ENCODE results near the gene SMIM31. TPM values are rescaled to one million over a fixed set of nuclear protein-coding genes. Genes with fewer than 3 reads are reported as not detected.

SMIM31 gene
- total RNA-seq, 1 experiment from 2014 or later, result not detected

DNA sequence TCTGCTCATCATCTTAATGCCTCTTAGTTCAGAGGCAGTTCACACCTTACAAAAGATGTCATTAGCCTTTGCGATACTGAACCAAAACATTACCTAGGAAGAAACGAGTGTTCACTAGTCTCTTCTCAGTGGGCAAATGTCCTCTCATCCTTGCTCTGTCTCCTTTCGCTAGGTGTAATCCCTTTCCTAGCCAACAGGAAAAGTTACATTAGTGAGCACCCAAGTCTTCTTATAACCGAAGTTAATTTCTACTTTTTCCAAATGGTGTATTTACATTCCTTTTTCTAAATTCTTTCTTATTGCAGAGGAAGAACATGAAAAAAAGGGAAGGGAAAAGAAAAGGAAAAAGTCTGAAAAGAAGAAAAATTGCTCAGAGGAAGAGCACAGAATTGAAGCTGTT lies 46.9 kb downstream of the SMIM31 start:
- ChIA-PET CTCF (no interaction called here), POLR2A (no interaction called here)
- intact Hi-C loops (cut with micrococcal nuclease), result no loop called here

DNA sequence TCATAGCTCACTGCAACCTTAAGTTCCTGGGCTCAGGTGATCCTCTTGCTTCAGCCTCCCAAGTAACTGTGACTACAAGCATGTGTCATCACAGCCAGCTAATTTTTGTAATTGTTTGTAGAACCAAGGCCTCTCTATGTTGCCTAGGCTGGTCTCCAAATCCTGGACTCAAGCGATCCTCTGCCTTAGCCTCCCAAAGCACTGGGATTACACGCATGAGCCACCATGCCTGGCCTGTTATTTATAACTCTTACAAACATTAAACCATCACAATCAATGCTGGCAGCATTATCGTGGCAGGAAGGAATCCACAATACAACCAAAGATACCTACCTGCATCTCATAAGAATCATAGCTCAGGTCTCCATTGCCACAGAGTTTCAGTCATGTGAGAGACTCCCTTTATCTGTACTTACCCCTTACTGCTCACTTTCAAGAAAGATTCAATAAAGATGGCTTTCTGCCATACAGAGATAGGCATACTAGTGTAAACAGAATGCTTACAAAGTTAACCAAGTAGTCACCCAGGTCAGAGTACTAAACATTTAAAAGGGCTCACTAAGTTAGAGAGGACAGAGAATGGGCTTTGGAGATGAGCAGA lies 48.5 kb downstream of the SMIM31 start:
- Histone ChIP-seq H3K79me2 (ENCODE audit: insufficient read depth, low read length) (no peaks in the 10 kb centered on the region), H3K4me1 (ENCODE audit: control insufficient read depth in 1 of 2, insufficient read depth in 2 of 2, low read length in 2 of 2) (no peaks in the 10 kb centered on the region), H3K9ac (ENCODE audit: low read length) (no peak overlapping the region), H3K36me3 (ENCODE audit: control insufficient read depth in 1 of 2, insufficient read depth in 2 of 2, low read length in 2 of 2) (no peaks in the 10 kb centered on the region), H3K27ac (ENCODE audit: low read depth, low read length) (no peak overlapping the region), H3K27me3 (ENCODE audit: insufficient read depth, low read length) (no peaks in the 10 kb centered on the region), H3K9me3 (ENCODE audit: control insufficient read depth in 1 of 2, insufficient read depth in 1 of 2, low read depth in 1 of 2, low read length in 2 of 2) (no peaks in the 10 kb centered on the region), H3K4me3 (replicated peaks in 1 of 2; ENCODE audit: low read depth in 1 of 2, low read length in 2 of 2) (no peak overlapping the region), H3K9me2 (ENCODE audit: insufficient read depth) (no peaks in the 10 kb centered on the region), H3K4me2 (ENCODE audit: low read length) (no peak overlapping the region), H4K20me1 (ENCODE audit: insufficient read depth) (no peaks in the 10 kb centered on the region), H2AFZ (ENCODE audit: low read depth, low read length, poor library complexity, severe bottlenecking) (no peak overlapping the region)
- intact Hi-C loops (cut with micrococcal nuclease), result no loop called here
- no peak for DNase-seq (ENCODE audit: low read depth, low spot score)
- ChIA-PET POLR2A (no interaction called here), RAD21 (ENCODE audit: low non-redundant PET in 1 of 2, low total read pairs in 2 of 2, uncharacterized antibody in 2 of 2, unreplicated experiment in 2 of 2) (no interaction called here), CTCF (no interaction called here)
- ATAC-seq, result no peak
- no TSS peak for BruUV-seq (replicated peaks)
- TF ChIP-seq, protein P1, sequence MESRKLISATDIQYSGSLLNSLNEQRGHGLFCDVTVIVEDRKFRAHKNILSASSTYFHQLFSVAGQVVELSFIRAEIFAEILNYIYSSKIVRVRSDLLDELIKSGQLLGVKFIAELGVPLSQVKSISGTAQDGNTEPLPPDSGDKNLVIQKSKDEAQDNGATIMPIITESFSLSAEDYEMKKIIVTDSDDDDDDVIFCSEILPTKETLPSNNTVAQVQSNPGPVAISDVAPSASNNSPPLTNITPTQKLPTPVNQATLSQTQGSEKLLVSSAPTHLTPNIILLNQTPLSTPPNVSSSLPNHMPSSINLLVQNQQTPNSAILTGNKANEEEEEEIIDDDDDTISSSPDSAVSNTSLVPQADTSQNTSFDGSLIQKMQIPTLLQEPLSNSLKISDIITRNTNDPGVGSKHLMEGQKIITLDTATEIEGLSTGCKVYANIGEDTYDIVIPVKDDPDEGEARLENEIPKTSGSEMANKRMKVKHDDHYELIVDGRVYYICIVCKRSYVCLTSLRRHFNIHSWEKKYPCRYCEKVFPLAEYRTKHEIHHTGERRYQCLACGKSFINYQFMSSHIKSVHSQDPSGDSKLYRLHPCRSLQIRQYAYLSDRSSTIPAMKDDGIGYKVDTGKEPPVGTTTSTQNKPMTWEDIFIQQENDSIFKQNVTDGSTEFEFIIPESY (IDR thresholded peaks at IDR 0.05; ENCODE audit: extremely low read depth, insufficient replicate concordance, low read length), result no peak
- TF ChIP-seq JUND (IDR thresholded peaks at IDR 0.05), result no peak
- TF ChIP-seq ELF1 (IDR thresholded peaks at IDR 0.05; ENCODE audit: borderline replicate concordance, low read depth), result no peak
- TF ChIP-seq EZH2phosphoT487 (IDR thresholded peaks at IDR 0.05; ENCODE audit: borderline replicate concordance), result no peak
- TF ChIP-seq EZH2 (IDR thresholded peaks at IDR 0.05), result no peak
- TF ChIP-seq ZNF274 (IDR thresholded peaks at IDR 0.05; ENCODE audit: low read depth, low read length), result no peak
- no peak for TF ChIP-seq SRF (IDR thresholded peaks at IDR 0.05; ENCODE audit: low read depth)
- TF ChIP-seq YY1 (IDR thresholded peaks at IDR 0.05; ENCODE audit: extremely low read depth, insufficient replicate concordance, low read depth, low read length), result no peak
- TF ChIP-seq TCF7L2 (IDR thresholded peaks at IDR 0.05; ENCODE audit: borderline replicate concordance, extremely low read depth, insufficient read depth, insufficient read length), result no peak
- TF ChIP-seq, protein P2, sequence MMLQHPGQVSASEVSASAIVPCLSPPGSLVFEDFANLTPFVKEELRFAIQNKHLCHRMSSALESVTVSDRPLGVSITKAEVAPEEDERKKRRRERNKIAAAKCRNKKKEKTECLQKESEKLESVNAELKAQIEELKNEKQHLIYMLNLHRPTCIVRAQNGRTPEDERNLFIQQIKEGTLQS (IDR thresholded peaks at IDR 0.05), result no peak
- no peak for TF ChIP-seq FOSL1 (IDR thresholded peaks at IDR 0.05; ENCODE audit: low read depth)

More for the DNA sequence above, 46.9 kb downstream of the SMIM31 start:
- RAD21 ChIA-PET (ENCODE audit: low non-redundant PET in 1 of 2, low total read pairs in 2 of 2, uncharacterized antibody in 2 of 2, unreplicated experiment in 2 of 2), result no interaction called here
- H2AFZ ChIP-seq (ENCODE audit: low read depth, low read length, poor library complexity, severe bottlenecking), result no peak overlapping the region
- H3K9ac ChIP-seq (ENCODE audit: low read length), result no peak overlapping the region
- no peak overlapping the region for H3K27ac ChIP-seq (ENCODE audit: low read depth, low read length)
- no peaks in the 10 kb centered on the region for H4K20me1 ChIP-seq (ENCODE audit: insufficient read depth)
- no TSS peak for BruUV-seq (replicated peaks)
- no peaks in the 10 kb centered on the region for H3K27me3 ChIP-seq (ENCODE audit: insufficient read depth, low read length)
- no peak overlapping the region for H3K4me2 ChIP-seq (ENCODE audit: low read length)
- no peak overlapping the region for H3K4me3 ChIP-seq (replicated peaks in 1 of 2; ENCODE audit: low read depth in 1 of 2, low read length in 2 of 2)
- H3K36me3 ChIP-seq (ENCODE audit: control insufficient read depth in 1 of 2, insufficient read depth in 2 of 2, low read length in 2 of 2), result no peaks in the 10 kb centered on the region
- no peaks in the 10 kb centered on the region for H3K9me2 ChIP-seq (ENCODE audit: insufficient read depth)
- no peak for TF ChIP-seq TCF7L2 (IDR thresholded peaks at IDR 0.05; ENCODE audit: borderline replicate concordance, extremely low read depth, insufficient read depth, insufficient read length)
- no peak for TF ChIP-seq SP1 (IDR thresholded peaks at IDR 0.05; ENCODE audit: low read depth)
- TF ChIP-seq ELF1 (IDR thresholded peaks at IDR 0.05; ENCODE audit: borderline replicate concordance, low read depth), result no peak
- no peak for TF ChIP-seq POLR2A (IDR thresholded peaks at IDR 0.05; ENCODE audit: borderline replicate concordance, extremely low read depth, insufficient read depth, insufficient read length)
- TF ChIP-seq CEBPB (IDR thresholded peaks at IDR 0.05; ENCODE audit: low read depth), result no peak
- TF ChIP-seq, protein P3, sequence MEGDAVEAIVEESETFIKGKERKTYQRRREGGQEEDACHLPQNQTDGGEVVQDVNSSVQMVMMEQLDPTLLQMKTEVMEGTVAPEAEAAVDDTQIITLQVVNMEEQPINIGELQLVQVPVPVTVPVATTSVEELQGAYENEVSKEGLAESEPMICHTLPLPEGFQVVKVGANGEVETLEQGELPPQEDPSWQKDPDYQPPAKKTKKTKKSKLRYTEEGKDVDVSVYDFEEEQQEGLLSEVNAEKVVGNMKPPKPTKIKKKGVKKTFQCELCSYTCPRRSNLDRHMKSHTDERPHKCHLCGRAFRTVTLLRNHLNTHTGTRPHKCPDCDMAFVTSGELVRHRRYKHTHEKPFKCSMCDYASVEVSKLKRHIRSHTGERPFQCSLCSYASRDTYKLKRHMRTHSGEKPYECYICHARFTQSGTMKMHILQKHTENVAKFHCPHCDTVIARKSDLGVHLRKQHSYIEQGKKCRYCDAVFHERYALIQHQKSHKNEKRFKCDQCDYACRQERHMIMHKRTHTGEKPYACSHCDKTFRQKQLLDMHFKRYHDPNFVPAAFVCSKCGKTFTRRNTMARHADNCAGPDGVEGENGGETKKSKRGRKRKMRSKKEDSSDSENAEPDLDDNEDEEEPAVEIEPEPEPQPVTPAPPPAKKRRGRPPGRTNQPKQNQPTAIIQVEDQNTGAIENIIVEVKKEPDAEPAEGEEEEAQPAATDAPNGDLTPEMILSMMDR (IDR thresholded peaks at IDR 0.05 in 2 of 3, conservative IDR thresholded peaks at IDR 0.05 in 1 of 3; ENCODE audit: borderline replicate concordance in 1 of 3, insufficient read depth in 1 of 3, low read depth in 2 of 3, low read length in 2 of 3), result peak in 1 of 3 experiments; percentile 16; a peak in 1 of 6 replicates
- TF ChIP-seq ZFX (IDR thresholded peaks at IDR 0.05), result no peak
- DNase-seq (ENCODE audit: low read depth, low spot score) (no peak), ATAC-seq (no peak)
- H3K79me2 ChIP-seq (ENCODE audit: insufficient read depth, low read length), result no peaks in the 10 kb centered on the region
- H3K4me1 ChIP-seq (ENCODE audit: control insufficient read depth in 1 of 2, insufficient read depth in 2 of 2, low read length in 2 of 2), result no peaks in the 10 kb centered on the region
- H3K9me3 ChIP-seq (ENCODE audit: control insufficient read depth in 1 of 2, insufficient read depth in 1 of 2, low read depth in 1 of 2, low read length in 2 of 2), result no peaks in the 10 kb centered on the region

Data from HCT116 (cell line).